Thoracic aorta (tissue), 2 donors: ENCODE measurements around the gene SCUBE1. TPM values are rescaled to one million over a fixed set of nuclear protein-coding genes. Genes with fewer than 3 reads are reported as not detected.

Experiments
- ATAC-seq: fragments of 150-250 bp; one replicate; pipeline ENCODE4 v1.8.0; 2017; ENCODE audit warnings: low read depth; ENCODE audit not compliant: insufficient number of reproducible peaks, low FRiP score
- DNase-seq: peaks from one replicate; pipeline ENCODE4 v3.0.0-alpha.2; 2020; ENCODE audit warnings: low spot score
- H3K27ac ChIP-seq, 2 donors: fragments of 200-600 bp; sonication (generic); 1 replicate in 1 of 2; 2 replicates in 1 of 2; pipeline ENCODE4 v1.5.1; 2016; ENCODE audit warnings: mild to moderate bottlenecking in 2 of 2, moderate library complexity in 2 of 2
- H3K27me3 ChIP-seq: fragments of 200-600 bp; sonication (generic); replicated peaks from 2 replicates; pipeline ENCODE4 v1.6.0; 2016; ENCODE audit warnings: mild to moderate bottlenecking; ENCODE audit not compliant: insufficient read depth
- H3K36me3 ChIP-seq: fragments of 200-600 bp; sonication (generic); one replicate; pipeline ENCODE4 v1.5.1; 2016
- H3K4me1 ChIP-seq, 2 donors: fragments of 200-600 bp; sonication (generic); 1 replicate in 1 of 2; 2 replicates in 1 of 2; pipeline versions ENCODE4 v1.5.1 to v1.6.0; 2016; ENCODE audit warnings: low read depth in 2 of 2, mild to moderate bottlenecking in 1 of 2; ENCODE audit not compliant: control insufficient read depth in 1 of 2
- H3K4me3 ChIP-seq: fragments of 200-600 bp; sonication (generic); 2 replicates; pipeline ENCODE4 v1.5.1; 2016; ENCODE audit warnings: mild to moderate bottlenecking
- H3K9me3 ChIP-seq: fragments of 200-600 bp; sonication (generic); 2 replicates; pipeline ENCODE4 v1.5.1; 2016
- total RNA-seq, 2 donors: library from RNA; depleted of rRNA; stranded (reverse); fragments of >200 nt; gene quantifications; one replicate each; pipeline versions ENCODE4 v1.1.0 to v1.2.3, GENCODE V29; 2016
- TF ChIP-seq, protein P1 (sequence below): fragments of 200-600 bp; sonication (generic); IDR thresholded peaks from one replicate; pipeline ENCODE4 v1.5.1; 2019; ENCODE audit warnings: antibody characterized with exemption

The SCUBE1 gene
- total RNA-seq, 2 donors from 2014 or later = 6.0 to 25.0 TPM

DNA sequence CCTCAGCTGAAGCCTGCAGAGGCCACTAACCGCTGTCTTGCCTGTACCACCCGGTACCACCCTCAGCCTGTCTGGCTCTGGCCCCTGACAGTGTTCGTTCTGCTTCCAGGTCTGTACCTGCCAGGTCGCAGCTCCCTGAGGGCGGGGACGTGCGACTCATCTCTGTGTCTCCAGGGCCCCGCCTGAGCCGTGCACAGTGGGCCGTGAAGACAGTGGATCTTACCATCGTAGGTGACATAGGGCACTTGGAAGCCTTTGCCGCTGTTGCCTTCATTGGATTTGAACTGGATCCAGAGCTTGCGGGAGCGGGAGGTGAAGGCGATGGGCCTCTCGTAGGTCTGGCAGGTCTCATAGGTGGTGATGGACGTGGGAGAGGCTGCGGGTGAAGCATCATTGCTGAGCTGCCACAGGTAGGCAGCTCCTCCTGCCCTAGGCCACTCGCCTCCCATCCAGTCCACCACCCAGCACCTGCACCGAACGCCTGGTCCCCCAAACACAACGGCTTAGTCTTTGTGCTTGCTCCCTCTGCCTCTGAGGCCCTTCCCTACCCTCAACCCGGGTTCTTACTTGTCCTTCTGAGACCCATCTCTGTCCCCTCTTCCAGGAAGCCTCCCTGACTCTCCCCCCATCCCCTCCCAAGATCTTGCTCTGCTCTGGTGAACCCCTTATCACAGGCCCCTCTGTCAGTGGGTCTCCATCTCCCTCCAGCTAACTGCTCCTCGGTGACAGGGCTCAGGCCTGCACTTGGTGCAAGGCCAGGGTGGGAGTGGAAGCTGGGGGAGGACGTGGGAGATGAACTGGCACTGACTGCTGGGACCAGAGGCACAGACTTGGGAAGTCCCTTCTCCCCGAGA is 135.1 kb downstream of the SCUBE1 start:
- H3K36me3 ChIP-seq = no peaks in the 10 kb centered on the region
- no peak for ATAC-seq
- H3K9me3 ChIP-seq = no peaks in the 10 kb centered on the region

DNA sequence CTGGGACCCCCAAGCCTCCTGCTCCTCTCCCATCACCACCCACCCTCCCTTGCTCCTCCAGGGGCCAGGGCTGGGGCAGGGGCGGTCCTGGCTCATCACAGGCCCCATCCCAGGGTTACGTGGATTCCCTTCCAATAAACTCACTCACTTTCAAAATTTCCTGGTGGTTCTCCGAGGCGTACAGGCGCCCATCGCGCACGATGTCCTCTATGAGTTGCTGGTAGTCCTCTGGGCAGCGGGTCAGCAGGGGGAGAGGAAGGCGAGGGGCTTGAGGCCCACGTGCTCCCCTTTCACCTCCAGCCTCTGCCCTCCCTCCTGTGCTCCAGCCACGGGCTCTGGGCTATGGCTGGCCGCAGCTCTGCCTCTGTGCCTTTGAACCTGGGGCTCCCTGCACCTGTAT is 135.8 kb downstream of the SCUBE1 start:
- Histone ChIP-seq H3K4me3 (no peak overlapping the region), H3K4me1 (no peaks in the 10 kb centered on the region), H3K27ac (no peak overlapping the region), H3K36me3 (no peaks in the 10 kb centered on the region), H3K27me3 (no peaks in the 10 kb centered on the region), H3K9me3 (no peaks in the 10 kb centered on the region)
- TF ChIP-seq, protein P1, sequence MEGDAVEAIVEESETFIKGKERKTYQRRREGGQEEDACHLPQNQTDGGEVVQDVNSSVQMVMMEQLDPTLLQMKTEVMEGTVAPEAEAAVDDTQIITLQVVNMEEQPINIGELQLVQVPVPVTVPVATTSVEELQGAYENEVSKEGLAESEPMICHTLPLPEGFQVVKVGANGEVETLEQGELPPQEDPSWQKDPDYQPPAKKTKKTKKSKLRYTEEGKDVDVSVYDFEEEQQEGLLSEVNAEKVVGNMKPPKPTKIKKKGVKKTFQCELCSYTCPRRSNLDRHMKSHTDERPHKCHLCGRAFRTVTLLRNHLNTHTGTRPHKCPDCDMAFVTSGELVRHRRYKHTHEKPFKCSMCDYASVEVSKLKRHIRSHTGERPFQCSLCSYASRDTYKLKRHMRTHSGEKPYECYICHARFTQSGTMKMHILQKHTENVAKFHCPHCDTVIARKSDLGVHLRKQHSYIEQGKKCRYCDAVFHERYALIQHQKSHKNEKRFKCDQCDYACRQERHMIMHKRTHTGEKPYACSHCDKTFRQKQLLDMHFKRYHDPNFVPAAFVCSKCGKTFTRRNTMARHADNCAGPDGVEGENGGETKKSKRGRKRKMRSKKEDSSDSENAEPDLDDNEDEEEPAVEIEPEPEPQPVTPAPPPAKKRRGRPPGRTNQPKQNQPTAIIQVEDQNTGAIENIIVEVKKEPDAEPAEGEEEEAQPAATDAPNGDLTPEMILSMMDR = no peak
- DNase-seq = no peak
- no peak for ATAC-seq

More for the DNA sequence above, 135.1 kb downstream of the SCUBE1 start:
- TF ChIP-seq, protein P1 = no peak
- Histone ChIP-seq H3K4me3 (no peak overlapping the region), H3K27ac (no peak overlapping the region), H3K4me1 (no peaks in the 10 kb centered on the region), H3K27me3 (no peaks in the 10 kb centered on the region)
- DNase-seq = no peak

DNA sequence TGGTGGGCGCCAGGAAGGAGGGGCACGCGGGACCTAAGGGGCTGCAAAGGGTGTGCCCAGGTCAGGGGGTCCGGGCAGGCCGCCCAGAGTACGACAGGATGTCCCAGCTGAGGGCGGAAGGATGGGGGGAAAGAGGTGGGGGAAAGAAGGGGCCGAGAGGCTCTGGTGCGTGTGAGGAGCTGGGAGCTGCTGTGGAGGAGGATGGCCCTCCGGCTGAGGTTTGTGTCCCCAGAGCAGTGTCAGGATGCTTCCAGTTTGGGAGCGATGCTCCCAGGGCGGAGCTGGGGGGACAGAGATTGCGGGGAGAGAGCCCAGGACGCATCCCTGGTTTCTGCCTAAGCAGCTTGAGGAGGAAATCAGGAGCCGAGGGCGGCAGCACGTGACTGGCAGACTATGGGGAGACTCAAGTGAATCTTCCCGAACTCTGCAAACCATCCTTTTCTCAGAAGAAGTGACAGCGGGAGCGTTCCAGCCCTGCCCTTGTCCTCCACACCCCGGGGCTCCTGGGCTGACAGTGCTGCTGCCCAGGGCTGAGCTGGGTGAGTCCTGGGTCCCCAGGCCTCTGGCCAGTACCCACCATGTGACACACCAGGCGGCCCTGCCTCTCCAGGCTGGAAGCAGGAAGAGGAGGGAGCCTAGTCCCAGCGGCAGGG is 136.5 kb downstream of the SCUBE1 start:
- Histone ChIP-seq H3K36me3 (no peaks in the 10 kb centered on the region), H3K9me3 (no peaks in the 10 kb centered on the region), H3K4me1 (no peaks in the 10 kb centered on the region), H3K27ac (no peak overlapping the region), H3K4me3 (no peak overlapping the region), H3K27me3 (no peaks in the 10 kb centered on the region)
- ATAC-seq (no peak), DNase-seq (no peak)
- TF ChIP-seq, protein P1 = no peak

DNA sequence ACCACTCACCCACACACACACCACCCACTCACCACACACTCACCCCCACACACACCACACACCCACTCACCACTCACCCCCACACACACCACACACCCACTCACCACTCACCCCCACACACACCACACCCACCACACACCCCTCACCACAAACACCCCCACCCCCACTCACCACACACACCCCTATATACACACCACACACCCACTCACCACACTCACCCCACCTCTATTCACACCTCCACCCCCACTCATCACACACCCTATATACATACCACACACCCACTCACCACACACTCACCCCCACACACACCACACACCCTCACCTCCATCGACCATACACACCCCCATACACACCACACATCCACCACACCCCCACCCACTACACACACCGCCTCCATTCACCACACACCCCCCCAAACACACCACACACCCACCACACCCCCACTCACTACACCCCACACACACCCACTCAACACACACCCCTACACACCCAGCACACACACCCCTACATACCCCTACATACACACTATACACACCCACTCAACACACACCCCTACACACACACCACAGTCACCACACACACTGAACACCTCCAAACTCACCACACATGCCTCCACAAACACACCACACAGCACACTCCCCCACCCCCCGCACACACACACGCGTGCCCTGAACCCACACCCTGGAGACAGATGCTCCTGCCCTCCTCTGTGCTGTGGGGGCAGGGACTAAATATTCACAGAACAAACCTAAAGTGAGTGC is 137.2 kb downstream of the SCUBE1 start:
- Histone ChIP-seq H3K27me3 (no peaks in the 10 kb centered on the region), H3K4me1 (no peaks in the 10 kb centered on the region), H3K36me3 (no peaks in the 10 kb centered on the region), H3K4me3 (no peak overlapping the region), H3K9me3 (no peaks in the 10 kb centered on the region), H3K27ac (no peak overlapping the region)
- DNase-seq (no peak), ATAC-seq (no peak)
- TF ChIP-seq, protein P1 = no peak

DNA sequence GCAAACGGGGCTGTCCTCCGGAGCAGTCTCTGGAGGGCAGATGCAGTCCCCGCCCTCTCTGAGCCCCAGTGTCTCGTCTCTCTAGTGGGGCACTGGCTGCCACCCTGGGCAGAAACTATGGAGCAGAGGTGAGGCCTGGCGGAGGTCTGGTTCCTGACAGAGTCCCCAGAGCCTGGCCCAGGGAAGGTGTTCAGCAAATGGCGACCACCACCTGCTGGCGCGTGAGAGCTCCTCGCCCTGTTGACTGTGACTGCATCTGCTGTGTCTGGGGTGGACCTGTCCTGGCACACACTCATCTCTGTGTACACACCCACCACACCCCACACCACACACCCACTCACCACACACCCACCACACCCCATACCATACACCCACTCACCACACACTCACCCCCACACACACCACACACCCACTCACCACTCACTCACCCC is 137.9 kb downstream of the SCUBE1 start:
- Histone ChIP-seq H3K36me3 (no peaks in the 10 kb centered on the region), H3K27me3 (no peaks in the 10 kb centered on the region), H3K4me1 (no peaks in the 10 kb centered on the region), H3K9me3 (no peaks in the 10 kb centered on the region), H3K27ac (no peak overlapping the region), H3K4me3 (no peak overlapping the region)
- ATAC-seq (no peak), DNase-seq (no peak)
- TF ChIP-seq, protein P1 = no peak
